Effector memory CD4-positive, alpha-beta T cell (primary cell): Measurements from ENCODE around the gene CD248.

Source experiments
- DNase-seq, 3 donors: peaks; one replicate each; pipeline ENCODE4 v3.0.0-alpha.2; 2020
- H3K27ac ChIP-seq: 2 replicates; pipeline ENCODE4 v1.7.0; 2013; ENCODE audit warnings: mild to moderate bottlenecking, low read length, moderate library complexity; ENCODE audit not compliant: insufficient read depth, poor library complexity, severe bottlenecking
- H3K27me3 ChIP-seq: replicated peaks from 2 replicates; pipeline ENCODE4 v1.7.0; 2013; ENCODE audit warnings: mild to moderate bottlenecking, low read length; ENCODE audit not compliant: insufficient read depth, control insufficient read depth, poor library complexity, severe bottlenecking
- H3K36me3 ChIP-seq: 2 replicates; pipeline ENCODE4 v1.7.0; 2013; ENCODE audit warnings: mild to moderate bottlenecking, low read length, moderate library complexity; ENCODE audit not compliant: control insufficient read depth, insufficient read depth
- H3K4me1 ChIP-seq: 2 replicates; pipeline ENCODE4 v1.7.0; 2013; ENCODE audit warnings: low read length, mild to moderate bottlenecking; ENCODE audit not compliant: control insufficient read depth, insufficient read depth, poor library complexity, severe bottlenecking
- H3K4me3 ChIP-seq: 2 replicates; pipeline ENCODE4 v1.7.0; 2013; ENCODE audit warnings: low read length, low read depth, mild to moderate bottlenecking; ENCODE audit not compliant: insufficient read depth, poor library complexity, severe bottlenecking
- H3K9me3 ChIP-seq: 2 replicates; pipeline ENCODE4 v1.7.0; 2013; ENCODE audit warnings: mild to moderate bottlenecking, low read length, moderate library complexity; ENCODE audit not compliant: control insufficient read depth

The CD248 gene

GRCh38 chr11:66265531-66266377 lies 51.1 kb downstream of the CD248 start:
- DNase-seq = no peak
- H3K4me1 ChIP-seq = peaks cover 20% of the 10 kb centered on the region
- no peak overlapping the region for H3K4me3 ChIP-seq
- no peak overlapping the region for H3K27ac ChIP-seq
- no peaks in the 10 kb centered on the region for H3K27me3 ChIP-seq
- H3K9me3 ChIP-seq = no peaks in the 10 kb centered on the region
- peaks cover 31% of the 10 kb centered on the region for H3K36me3 ChIP-seq

GRCh38 chr11:66264914-66265313 lies 51.9 kb downstream of the CD248 start:
- Histone ChIP-seq H3K4me1 (peaks cover 19% of the 10 kb centered on the region), H3K9me3 (no peaks in the 10 kb centered on the region), H3K4me3 (no peak overlapping the region), H3K27ac (no peak overlapping the region), H3K27me3 (no peaks in the 10 kb centered on the region), H3K36me3 (peaks cover 31% of the 10 kb centered on the region)
- DNase-seq = peak in 1 of 3 donors; percentile 16
